Activated CD8-positive, alpha-beta memory T cell treated with anti-CD3 and anti-CD28 coated beads, Interleukin-2, amount 50 U/mL, for 4 hours (primary cell): ENCODE measurements around the gene E2F8.

ENCODE experiments used
- DNase-seq: peaks from one replicate; pipeline ENCODE4 v3.0.0-alpha.2; 2020

E2F8 gene

GRCh38 chr11:19252394-19253152 is 11.8 kb upstream of the E2F8 start:
- no peak for DNase-seq

- DNase-seq = no peak
Measured at GRCh38 chr11:19251577-19251976, 10.8 kb upstream of the E2F8 start.

- DNase-seq = no peak
Measured at GRCh38 chr11:19246816-19247215, 6.1 kb upstream of the E2F8 start.

GRCh38 chr11:19245351-19245750 is 4.6 kb upstream of the E2F8 start:
- DNase-seq = no peak

- no peak for DNase-seq
Measured at GRCh38 chr11:19244621-19245020, 3.9 kb upstream of the E2F8 start.

- DNase-seq = no peak
Measured at GRCh38 chr11:19244084-19244483, 3.3 kb upstream of the E2F8 start.

- DNase-seq = no peak
Measured at GRCh38 chr11:19243613-19244012, 2.9 kb upstream of the E2F8 start.

- DNase-seq = no peak
Measured at GRCh38 chr11:19243143-19243542, 2.4 kb upstream of the E2F8 start.

GRCh38 chr11:19242179-19242932 is 1.6 kb upstream of the E2F8 start:
- no peak for DNase-seq

- no peak for DNase-seq
Measured at GRCh38 chr11:19241260-19242178, 774 bp upstream of the E2F8 start.

GRCh38 chr11:19239039-19239438 is 1.7 kb downstream of the E2F8 start:
- DNase-seq = no peak

- no peak for DNase-seq
Measured at GRCh38 chr11:19237813-19238212, 2.9 kb downstream of the E2F8 start.

- no peak for DNase-seq
Measured at GRCh38 chr11:19237381-19237780, 3.4 kb downstream of the E2F8 start.

GRCh38 chr11:19234231-19234817 is 6.4 kb downstream of the E2F8 start:
- no peak for DNase-seq

GRCh38 chr11:19232910-19233503 is 7.7 kb downstream of the E2F8 start:
- no peak for DNase-seq

GRCh38 chr11:19229671-19230070 is 11.1 kb downstream of the E2F8 start:
- DNase-seq = no peak

GRCh38 chr11:19228968-19229367 is 11.8 kb downstream of the E2F8 start:
- no peak for DNase-seq

GRCh38 chr11:19226378-19227195 is 14.2 kb downstream of the E2F8 start:
- DNase-seq = no peak

- no peak for DNase-seq
Measured at GRCh38 chr11:19225581-19225980, 15.2 kb downstream of the E2F8 start.

- DNase-seq = no peak
Measured at GRCh38 chr11:19225123-19225522, 15.6 kb downstream of the E2F8 start.

GRCh38 chr11:19220903-19221724 is 19.6 kb downstream of the E2F8 start:
- DNase-seq = no peak
